Fibroblast of mammary gland (primary cell): ENCODE data around the gene LTA.

Experiments
- DNase-seq: peaks from one replicate; pipeline ENCODE4 v3.0.0-alpha.2; 2010; ENCODE audit warnings: low read depth
- H3K4me3 ChIP-seq: 2 replicates; pipeline ENCODE4 v1.5.1; 2011; ENCODE audit warnings: low read depth, mild to moderate bottlenecking, low read length, moderate library complexity; ENCODE audit not compliant: control insufficient read depth
- CTCF ChIP-seq: conservative IDR thresholded peaks from 2 replicates; pipeline ENCODE4 v1.5.1; 2011; ENCODE audit warnings: low read depth, low read length, inconsistent platforms; ENCODE audit not compliant: control insufficient read depth, insufficient read depth

Gene LTA

GRCh38 chr6:31534011-31534410, 38.1 kb upstream of the LTA start:
- TF ChIP-seq CTCF = no peak
- no peak for DNase-seq
- H3K4me3 ChIP-seq = no peak overlapping the region

GRCh38 chr6:31534521-31535040, 37.5 kb upstream of the LTA start:
- H3K4me3 ChIP-seq = no peak overlapping the region
- no peak for DNase-seq
- no peak for TF ChIP-seq CTCF

- no peak for DNase-seq
- no peak for TF ChIP-seq CTCF
- H3K4me3 ChIP-seq = no peak overlapping the region
Observed at GRCh38 chr6:31535538-31536324, 36.4 kb upstream of the LTA start.

- TF ChIP-seq CTCF = no peak
- H3K4me3 ChIP-seq = peak overlapping the region; percentile 100
- no peak for DNase-seq
Observed at GRCh38 chr6:31538805-31539400, 33.2 kb upstream of the LTA start.

- no peak for DNase-seq
- peak overlapping the region; percentile 100 for H3K4me3 ChIP-seq
- no peak for TF ChIP-seq CTCF
Observed at GRCh38 chr6:31540640-31541039, 31.4 kb upstream of the LTA start.

GRCh38 chr6:31541059-31541657, 30.9 kb upstream of the LTA start:
- peak; percentile 60 for DNase-seq
- TF ChIP-seq CTCF = no peak
- H3K4me3 ChIP-seq = peak overlapping the region; percentile 100
